C4-2B (cell line): ENCODE data around the gene ENAH.

ENCODE experiments used
- H3K27ac ChIP-seq: fragments of 450-650 bp; 2 replicates; pipeline ENCODE4 v1.5.1; 2017
- CTCF ChIP-seq: fragments of 450-650 bp; conservative IDR thresholded peaks from 2 replicates; pipeline ENCODE4 v1.5.1; 2017; ENCODE audit warnings: mild to moderate bottlenecking
- ZFX ChIP-seq: fragments of 450-650 bp; IDR thresholded peaks from 2 replicates; pipeline ENCODE4 v1.6.1; 2017

Gene ENAH

GRCh38 chr1:225549821-225550220, 103.1 kb downstream of the ENAH start:
- H3K27ac ChIP-seq: no peak overlapping the region
- TF ChIP-seq CTCF (no peak), ZFX (no peak)

- TF ChIP-seq CTCF: no peak
- TF ChIP-seq ZFX: no peak
- no peak overlapping the region for H3K27ac ChIP-seq
Observed at GRCh38 chr1:225548140-225548857, 104.6 kb downstream of the ENAH start.

- H3K27ac ChIP-seq: no peak overlapping the region
- TF ChIP-seq CTCF: no peak
- TF ChIP-seq ZFX: no peak
Observed at GRCh38 chr1:225545649-225546048, 107.3 kb downstream of the ENAH start.

- no peak for TF ChIP-seq ZFX
- TF ChIP-seq CTCF: no peak
- H3K27ac ChIP-seq: no peak overlapping the region
Observed at GRCh38 chr1:225544924-225545323, 108.0 kb downstream of the ENAH start.

- TF ChIP-seq ZFX: no peak
- TF ChIP-seq CTCF: no peak
- H3K27ac ChIP-seq: no peak overlapping the region
Observed at GRCh38 chr1:225544263-225544662, 108.7 kb downstream of the ENAH start.

GRCh38 chr1:225543350-225543749, 109.6 kb downstream of the ENAH start:
- H3K27ac ChIP-seq: no peak overlapping the region
- TF ChIP-seq ZFX: no peak

GRCh38 chr1:225541383-225541782, 111.5 kb downstream of the ENAH start:
- no peak overlapping the region for H3K27ac ChIP-seq
- TF ChIP-seq CTCF (no peak), ZFX (no peak)

- no peak overlapping the region for H3K27ac ChIP-seq
- TF ChIP-seq CTCF (no peak), ZFX (no peak)
Observed at GRCh38 chr1:225539575-225539974, 113.3 kb downstream of the ENAH start.
